Activated CD8-positive, alpha-beta T cell treated with anti-CD3 and anti-CD28 coated beads for 36 hours (primary cell): ENCODE data around the gene PRMT7. TPM values are rescaled to one million over a fixed set of nuclear protein-coding genes. Genes with fewer than 3 reads are reported as not detected.

Experiments
- ATAC-seq: fragments of 200-7000 bp; cut with Tn5 transposase; one replicate; pipeline ENCODE4 v1.10.0; 2021; ENCODE audit warnings: mild to moderate bottlenecking, moderate library complexity
- CTCF ChIA-PET: fragments of 350-600 bp; sonication (Branson Sonifier 250); formaldehyde crosslinking; loops from one replicate; lab custom pipeline; 2021; ENCODE audit warnings: antibody characterized with exemption; lab: Charles Lee
- POLR2A ChIA-PET: fragments of 350-600 bp; sonication (Branson Sonifier 250); formaldehyde crosslinking; loops from one replicate; lab custom pipeline; 2021; ENCODE audit warnings: antibody characterized with exemption; lab: Charles Lee
- DNase-seq: peaks from one replicate; pipeline ENCODE4 v3.0.0-alpha.2; 2020
- H3K27ac Mint-ChIP-seq: one replicate; pipeline ENCODE4 v1.8.0; 2021; ENCODE audit warnings: mild to moderate bottlenecking, mixed read lengths
- H3K27me3 Mint-ChIP-seq: one replicate; pipeline ENCODE4 v1.8.0; 2021; ENCODE audit warnings: mixed read lengths
- H3K36me3 Mint-ChIP-seq: one replicate; pipeline ENCODE4 v1.8.0; 2021; ENCODE audit warnings: low read depth, mixed read lengths
- H3K4me1 Mint-ChIP-seq: one replicate; pipeline ENCODE4 v1.8.0; 2021; ENCODE audit warnings: low read depth, mixed read lengths
- H3K4me3 Mint-ChIP-seq: one replicate; pipeline ENCODE4 v1.8.0; 2021; ENCODE audit warnings: mild to moderate bottlenecking, moderate library complexity, mixed read lengths
- H3K9me3 Mint-ChIP-seq: one replicate; pipeline ENCODE4 v1.8.0; 2021; ENCODE audit warnings: mixed read lengths
- CTCF ChIP-seq: fragments of 200-600 bp; IDR thresholded peaks from one replicate; pipeline ENCODE4 v1.8.0; 2022; ENCODE audit warnings: antibody characterized with exemption, mild to moderate bottlenecking
- intact Hi-C: fragments of 100-400 bp; cut with micrococcal nuclease; formaldehyde crosslinking; loops from one replicate; pipeline ENCODE4 v1.10.0; 2022
- total RNA-seq, 2 experiments: library from RNA; stranded (reverse); gene quantifications; one replicate each; pipeline ENCODE4 v1.2.3, GENCODE V29; 2021

The PRMT7 gene
- total RNA-seq, 2 experiments from 2014 or later, result 67.4 to 78.4 TPM

- Mint-ChIP-seq H3K4me1 (peaks cover 34% of the 10 kb centered on the region), H3K4me3 (no peak overlapping the region), H3K27ac (no peak overlapping the region), H3K36me3 (peaks cover 48% of the 10 kb centered on the region), H3K27me3 (no peaks in the 10 kb centered on the region), H3K9me3 (no peaks in the 10 kb centered on the region)
- CTCF ChIA-PET, result interaction anchor here (0.9 to 5.3 kb wide), 6 partner anchors 10 to 163 kb away, joined by 3 to 28 read pairs (median 6); partner anchors contain the start of gene SLC7A6
- no peak for TF ChIP-seq CTCF
- intact Hi-C loops, result no loop called here
- ATAC-seq (no peak), DNase-seq (no peak)
- POLR2A ChIA-PET, result interaction anchor here (1.1 to 2.0 kb wide), 4 partner anchors 9 to 14 kb away, joined by 4 to 6 read pairs (median 4); no protein-coding TSS in a partner anchor
These were observed 46.7 kb downstream of the PRMT7 start for GRCh38 chr16:68357521-68357922.

GRCh38 chr16:68357923-68358322, 47.1 kb downstream of the PRMT7 start:
- no peaks in the 10 kb centered on the region for H3K27me3 Mint-ChIP-seq
- DNase-seq, result no peak
- H3K4me1 Mint-ChIP-seq, result peaks cover 34% of the 10 kb centered on the region
- ATAC-seq, result no peak
- no peak for TF ChIP-seq CTCF
- ChIA-PET CTCF (interaction anchor here (0.9 to 5.3 kb wide), 4 partner anchors 10 to 163 kb away, joined by 3 to 28 read pairs (median 3); no protein-coding TSS in a partner anchor), POLR2A (interaction anchor here (1.8 kb wide), 1 partner anchor 12 kb away, joined by 4 read pairs; no protein-coding TSS in a partner anchor)
- H3K36me3 Mint-ChIP-seq, result peaks cover 45% of the 10 kb centered on the region
- H3K9me3 Mint-ChIP-seq, result no peaks in the 10 kb centered on the region
- no peak overlapping the region for H3K27ac Mint-ChIP-seq
- H3K4me3 Mint-ChIP-seq, result no peak overlapping the region
- intact Hi-C loops, result no loop called here

- POLR2A ChIA-PET, result interaction anchor here (0.7 kb wide), 1 partner anchor 12 kb away, joined by 3 read pairs; no protein-coding TSS in a partner anchor
- Mint-ChIP-seq H3K4me1 (peaks cover 34% of the 10 kb centered on the region), H3K27me3 (no peaks in the 10 kb centered on the region), H3K27ac (no peak overlapping the region), H3K4me3 (no peak overlapping the region), H3K36me3 (peaks cover 37% of the 10 kb centered on the region), H3K9me3 (no peaks in the 10 kb centered on the region)
- TF ChIP-seq CTCF, result no peak
- CTCF ChIA-PET, result interaction anchor here (1.9 to 5.3 kb wide), 2 partner anchors 9 to 95 kb away, joined by 5 to 28 read pairs; partner anchors contain the start of gene SLC7A6
- DNase-seq (no peak), ATAC-seq (no peak)
- intact Hi-C loops, result no loop called here
These were observed 48.1 kb downstream of the PRMT7 start for GRCh38 chr16:68358951-68359350.

GRCh38 chr16:68359398-68360191, 48.8 kb downstream of the PRMT7 start:
- intact Hi-C loops, result loop anchor here (10.0 kb wide), 1 partner anchor 145 kb away; no protein-coding TSS in a partner anchor
- TF ChIP-seq CTCF, result no peak
- ATAC-seq (no peak), DNase-seq (no peak)
- no peaks in the 10 kb centered on the region for H3K9me3 Mint-ChIP-seq
- no peak overlapping the region for H3K27ac Mint-ChIP-seq
- no peaks in the 10 kb centered on the region for H3K27me3 Mint-ChIP-seq
- peaks cover 32% of the 10 kb centered on the region for H3K4me1 Mint-ChIP-seq
- CTCF ChIA-PET, result interaction anchor here (0.9 to 5.3 kb wide), 4 partner anchors 8 to 168 kb away, joined by 3 to 28 read pairs (median 4); partner anchors contain the start of gene SLC7A6
- POLR2A ChIA-PET, result interaction anchor here (0.9 to 1.2 kb wide), 4 partner anchors 10 to 98 kb away, joined by 3 to 4 read pairs (median 3); partner anchors contain the start of gene SLC7A6
- H3K36me3 Mint-ChIP-seq, result peaks cover 32% of the 10 kb centered on the region
- H3K4me3 Mint-ChIP-seq, result no peak overlapping the region
